ENCODE measurements around the gene ARHGAP19.

ARHGAP19 gene

DNA sequence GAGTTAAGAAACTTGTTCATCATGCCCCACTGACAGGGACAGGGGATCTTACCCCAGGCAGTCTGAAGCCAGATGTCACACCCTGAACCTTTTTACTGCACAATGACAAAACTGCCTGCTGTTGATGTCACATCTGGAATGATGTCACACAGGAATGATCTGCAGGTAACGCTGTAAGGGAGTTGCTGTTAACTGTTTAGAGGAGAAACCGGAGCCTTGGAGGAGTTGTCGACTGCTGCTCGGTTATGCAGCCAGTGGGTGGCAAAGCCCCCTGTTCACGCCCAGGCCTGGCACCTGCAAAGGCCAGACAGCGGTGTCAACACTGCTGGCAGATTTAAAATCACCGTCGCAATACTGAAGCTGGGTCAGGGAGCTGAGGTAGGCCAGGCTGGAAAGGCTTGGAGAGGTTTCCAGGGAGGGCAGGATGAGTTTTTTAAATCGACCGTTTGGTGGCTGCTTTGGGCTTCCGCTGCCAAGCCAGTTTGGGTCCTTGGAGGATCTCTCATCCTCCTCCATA lies 96.7 kb downstream of the ARHGAP19 start:
- H2BK15ac ChIP-seq (ENCODE audit: low read length): no peak overlapping the region
- WGBS, 2 donors (ENCODE audit: extremely low coverage in 2 of 2, insufficient read length in 2 of 2, insufficient replicate concordance in 1 of 2): no CpG with 5 or more reads among the region's 11 CpGs
- peak overlapping the region; percentile 14 for H3K9ac ChIP-seq (ENCODE audit: low read depth, low read length, poor library complexity)
- no peak overlapping the region for H3K27ac ChIP-seq (replicated peaks; ENCODE audit: low read length)
- H4K91ac ChIP-seq (ENCODE audit: low read depth, low read length, poor library complexity): no peak overlapping the region
- H3K18ac ChIP-seq (ENCODE audit: low read length): peak overlapping the region; percentile 66
- H3K9me3 ChIP-seq (replicated peaks in 1 of 2; ENCODE audit: control insufficient read depth in 2 of 2, insufficient read depth in 1 of 2, low read depth in 1 of 2, low read length in 2 of 2): peaks cover 0 to 5% of the 10 kb centered on the region in 2 donors
- H3K23ac ChIP-seq (ENCODE audit: low read depth, low read length, poor library complexity): no peak overlapping the region
- H3K36me3 ChIP-seq (replicated peaks in 1 of 2; ENCODE audit: control insufficient read depth in 2 of 2, insufficient read depth in 2 of 2, low read length in 2 of 2): no peaks in the 10 kb centered on the region
- peaks cover 2 to 7% of the 10 kb centered on the region in 2 donors for H3K4me1 ChIP-seq (ENCODE audit: control insufficient read depth in 2 of 2, insufficient read depth in 1 of 2, low read depth in 1 of 2, low read length in 2 of 2)
- no peak overlapping the region for H3K14ac ChIP-seq (ENCODE audit: low read length)
- H3K4me2 ChIP-seq (ENCODE audit: insufficient read depth, low read length, poor library complexity, severe bottlenecking): peak overlapping the region; percentile 75
- H2BK12ac ChIP-seq (ENCODE audit: low read length): no peak overlapping the region
- H2BK5ac ChIP-seq (ENCODE audit: low read length): no peak overlapping the region
- no peak overlapping the region for H2AK5ac ChIP-seq (ENCODE audit: low read depth, low read length)
- H3K4me3 ChIP-seq (ENCODE audit: low read length in 2 of 2): peak overlapping the region; percentile 30 to 70
- H3K4ac ChIP-seq (ENCODE audit: low read length): no peak overlapping the region
- H3K79me1 ChIP-seq (ENCODE audit: low read depth, low read length): no peaks in the 10 kb centered on the region
- H4K8ac ChIP-seq (ENCODE audit: low read depth, low read length): no peak overlapping the region
- no peak overlapping the region for H2BK120ac ChIP-seq (ENCODE audit: low read depth, low read length)
- peaks cover 5 to 54% (median 16%) of the 10 kb centered on the region in 3 experiments for H3K27me3 ChIP-seq (ENCODE audit: control insufficient read depth in 3 of 3, insufficient read depth in 3 of 3, low read depth in 1 of 3, low read length in 3 of 3)
- DNase-seq (ENCODE audit: low spot score): no peak
- H2AFZ ChIP-seq (ENCODE audit: low read length): peak overlapping the region; percentile 80

DNA sequence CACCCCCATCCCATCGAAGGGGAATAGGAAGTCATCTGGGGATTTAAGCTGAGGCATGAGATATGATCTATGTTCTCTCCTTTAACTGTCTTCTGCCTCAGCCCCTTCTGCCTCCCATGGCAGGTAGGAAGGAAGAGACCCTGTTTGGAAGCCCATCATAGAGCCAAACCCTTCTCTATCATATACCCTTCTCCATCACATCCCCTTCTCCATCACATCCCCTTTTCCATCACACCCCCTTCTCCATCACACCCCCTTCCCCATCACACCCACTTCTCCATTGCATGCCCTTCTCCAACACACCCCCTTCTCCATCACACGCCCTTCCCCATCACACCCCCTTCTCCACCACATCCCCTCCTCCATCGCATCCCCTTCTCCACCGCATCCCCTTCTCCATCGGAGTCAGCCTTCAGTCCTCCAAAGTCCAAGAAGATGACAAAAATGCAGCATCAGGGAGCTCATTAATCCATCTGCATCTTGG lies 99.4 kb downstream of the ARHGAP19 start:
- no peak overlapping the region for H2BK120ac ChIP-seq (ENCODE audit: low read depth, low read length)
- no peaks in the 10 kb centered on the region for H3K79me1 ChIP-seq (ENCODE audit: low read depth, low read length)
- H3K4ac ChIP-seq (ENCODE audit: low read length): no peak overlapping the region
- no peak overlapping the region for H2BK15ac ChIP-seq (ENCODE audit: low read length)
- no peak overlapping the region for H4K8ac ChIP-seq (ENCODE audit: low read depth, low read length)
- peaks cover 0 to 5% of the 10 kb centered on the region in 2 donors for H3K9me3 ChIP-seq (replicated peaks in 1 of 2; ENCODE audit: control insufficient read depth in 2 of 2, insufficient read depth in 1 of 2, low read depth in 1 of 2, low read length in 2 of 2)
- H3K23ac ChIP-seq (ENCODE audit: low read depth, low read length, poor library complexity): no peak overlapping the region
- no peak overlapping the region for H2BK12ac ChIP-seq (ENCODE audit: low read length)
- peaks cover 2 to 7% of the 10 kb centered on the region in 2 donors for H3K4me1 ChIP-seq (ENCODE audit: control insufficient read depth in 2 of 2, insufficient read depth in 1 of 2, low read depth in 1 of 2, low read length in 2 of 2)
- WGBS, 2 donors (ENCODE audit: extremely low coverage in 2 of 2, insufficient read length in 2 of 2, insufficient replicate concordance in 1 of 2): 100% methylated on average over 4 of the region's 5 CpGs; no CpG with 5 or more reads in 1 of the 2 donors
- no peak overlapping the region for H3K4me2 ChIP-seq (ENCODE audit: insufficient read depth, low read length, poor library complexity, severe bottlenecking)
- peaks cover 5 to 76% (median 19%) of the 10 kb centered on the region in 3 experiments for H3K27me3 ChIP-seq (ENCODE audit: control insufficient read depth in 3 of 3, insufficient read depth in 3 of 3, low read depth in 1 of 3, low read length in 3 of 3)
- no peak overlapping the region for H2AFZ ChIP-seq (ENCODE audit: low read length)
- DNase-seq (ENCODE audit: low spot score): no peak
- H3K27ac ChIP-seq (replicated peaks; ENCODE audit: low read length): no peak overlapping the region
- no peak overlapping the region for H3K14ac ChIP-seq (ENCODE audit: low read length)
- H2AK5ac ChIP-seq (ENCODE audit: low read depth, low read length): no peak overlapping the region
- H3K18ac ChIP-seq (ENCODE audit: low read length): no peak overlapping the region
- no peak overlapping the region for H2BK5ac ChIP-seq (ENCODE audit: low read length)
- H3K9ac ChIP-seq (ENCODE audit: low read depth, low read length, poor library complexity): no peak overlapping the region
- no peak overlapping the region for H4K91ac ChIP-seq (ENCODE audit: low read depth, low read length, poor library complexity)
- H3K4me3 ChIP-seq (ENCODE audit: low read length in 2 of 2): no peak overlapping the region
- no peaks in the 10 kb centered on the region for H3K36me3 ChIP-seq (replicated peaks in 1 of 2; ENCODE audit: control insufficient read depth in 2 of 2, insufficient read depth in 2 of 2, low read length in 2 of 2)

DNA sequence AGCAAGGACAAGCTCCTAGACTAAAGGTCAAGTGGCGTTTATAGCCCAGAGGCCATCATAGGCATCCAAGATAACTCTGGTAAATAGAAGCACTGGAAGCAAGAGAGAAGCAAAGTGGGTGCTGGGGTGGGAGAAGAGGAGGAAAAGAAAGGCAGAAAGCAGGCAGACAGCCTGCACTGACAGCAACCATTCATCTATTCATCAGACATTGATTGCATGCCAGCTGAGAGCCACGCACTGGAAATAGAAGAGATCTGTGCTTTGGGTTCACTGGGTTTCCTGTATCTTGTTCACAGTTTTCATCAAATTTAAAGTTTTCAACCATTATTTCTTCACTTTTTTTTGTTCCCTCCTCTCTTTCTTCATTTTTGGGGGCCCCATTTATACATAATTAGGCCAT lies 102.0 kb downstream of the ARHGAP19 start:
- H3K27me3 ChIP-seq (ENCODE audit: control insufficient read depth in 3 of 3, insufficient read depth in 3 of 3, low read depth in 1 of 3, low read length in 3 of 3): peaks cover 6 to 81% (median 26%) of the 10 kb centered on the region in 3 experiments
- H3K9me3 ChIP-seq (replicated peaks in 1 of 2; ENCODE audit: control insufficient read depth in 2 of 2, insufficient read depth in 1 of 2, low read depth in 1 of 2, low read length in 2 of 2): peaks cover 0 to 5% of the 10 kb centered on the region in 2 donors
- no peak overlapping the region for H3K4me2 ChIP-seq (ENCODE audit: insufficient read depth, low read length, poor library complexity, severe bottlenecking)
- no peak overlapping the region for H3K4me3 ChIP-seq (ENCODE audit: low read length in 2 of 2)
- DNase-seq (ENCODE audit: low spot score): no peak
- H2BK5ac ChIP-seq (ENCODE audit: low read length): no peak overlapping the region
- H3K4me1 ChIP-seq (ENCODE audit: control insufficient read depth in 2 of 2, insufficient read depth in 1 of 2, low read depth in 1 of 2, low read length in 2 of 2): peaks cover 0 to 8% of the 10 kb centered on the region in 2 donors
- H2BK120ac ChIP-seq (ENCODE audit: low read depth, low read length): no peak overlapping the region
- no peak overlapping the region for H3K18ac ChIP-seq (ENCODE audit: low read length)
- no peak overlapping the region for H2BK12ac ChIP-seq (ENCODE audit: low read length)
- no peak overlapping the region for H2AFZ ChIP-seq (ENCODE audit: low read length)
- no peak overlapping the region for H3K4ac ChIP-seq (ENCODE audit: low read length)
- no peaks in the 10 kb centered on the region for H3K36me3 ChIP-seq (replicated peaks in 1 of 2; ENCODE audit: control insufficient read depth in 2 of 2, insufficient read depth in 2 of 2, low read length in 2 of 2)
- no peak overlapping the region for H3K14ac ChIP-seq (ENCODE audit: low read length)
- H3K79me1 ChIP-seq (ENCODE audit: low read depth, low read length): no peaks in the 10 kb centered on the region
- H3K27ac ChIP-seq (replicated peaks; ENCODE audit: low read length): no peak overlapping the region
- WGBS, 2 donors (ENCODE audit: extremely low coverage in 2 of 2, insufficient read length in 2 of 2, insufficient replicate concordance in 1 of 2): no CpG with 5 or more reads among the region's 2 CpGs
- H2BK15ac ChIP-seq (ENCODE audit: low read length): no peak overlapping the region
- no peak overlapping the region for H2AK5ac ChIP-seq (ENCODE audit: low read depth, low read length)
- H4K91ac ChIP-seq (ENCODE audit: low read depth, low read length, poor library complexity): no peak overlapping the region
- H4K8ac ChIP-seq (ENCODE audit: low read depth, low read length): no peak overlapping the region
- no peak overlapping the region for H3K9ac ChIP-seq (ENCODE audit: low read depth, low read length, poor library complexity)
- H3K23ac ChIP-seq (ENCODE audit: low read depth, low read length, poor library complexity): no peak overlapping the region

DNA sequence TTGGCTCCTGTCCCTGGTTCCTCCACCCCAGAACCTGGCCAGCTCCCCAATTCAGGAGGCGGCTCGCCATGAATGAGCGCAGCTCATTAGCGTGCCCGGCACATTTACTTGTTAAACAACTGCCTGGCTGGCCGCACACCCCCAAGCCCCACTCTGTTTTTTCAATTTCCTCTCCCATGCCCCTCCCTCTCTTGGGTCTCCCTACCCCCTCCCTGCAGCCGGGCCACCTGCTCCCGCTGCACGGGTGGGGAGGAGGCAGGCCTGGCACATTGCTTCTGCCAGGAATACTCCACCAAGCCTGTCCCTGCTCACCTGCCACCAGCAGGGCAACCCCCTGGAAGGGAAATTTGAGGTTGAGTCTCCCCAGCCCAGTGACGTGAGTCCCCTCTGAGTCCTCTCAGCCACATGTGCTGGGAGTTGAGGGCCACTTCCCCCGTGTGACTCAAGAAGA lies 104.2 kb downstream of the ARHGAP19 start:
- Histone ChIP-seq H2BK12ac (ENCODE audit: low read length) (no peak overlapping the region), H2BK15ac (ENCODE audit: low read length) (no peak overlapping the region), H3K4me2 (ENCODE audit: insufficient read depth, low read length, poor library complexity, severe bottlenecking) (no peak overlapping the region), H2BK5ac (ENCODE audit: low read length) (no peak overlapping the region), H3K27ac (replicated peaks; ENCODE audit: low read length) (no peak overlapping the region), H3K4ac (ENCODE audit: low read length) (no peak overlapping the region), H4K8ac (ENCODE audit: low read depth, low read length) (no peak overlapping the region), H4K91ac (ENCODE audit: low read depth, low read length, poor library complexity) (no peak overlapping the region), H2AFZ (ENCODE audit: low read length) (no peak overlapping the region), H3K9ac (ENCODE audit: low read depth, low read length, poor library complexity) (peak overlapping the region; percentile 24), H3K27me3 (ENCODE audit: control insufficient read depth in 3 of 3, insufficient read depth in 3 of 3, low read depth in 1 of 3, low read length in 3 of 3) (peaks cover 12 to 89% (median 47%) of the 10 kb centered on the region in 3 experiments), H3K9me3 (replicated peaks in 1 of 2; ENCODE audit: control insufficient read depth in 2 of 2, insufficient read depth in 1 of 2, low read depth in 1 of 2, low read length in 2 of 2) (peaks cover 0 to 5% of the 10 kb centered on the region in 2 donors), H3K79me1 (ENCODE audit: low read depth, low read length) (no peaks in the 10 kb centered on the region), H2AK5ac (ENCODE audit: low read depth, low read length) (peak overlapping the region; percentile 15), H3K4me3 (ENCODE audit: low read length in 2 of 2) (no peak overlapping the region), H3K23ac (ENCODE audit: low read depth, low read length, poor library complexity) (no peak overlapping the region), H2BK120ac (ENCODE audit: low read depth, low read length) (no peak overlapping the region), H3K36me3 (replicated peaks in 1 of 2; ENCODE audit: control insufficient read depth in 2 of 2, insufficient read depth in 2 of 2, low read length in 2 of 2) (no peaks in the 10 kb centered on the region), H3K4me1 (ENCODE audit: control insufficient read depth in 2 of 2, insufficient read depth in 1 of 2, low read depth in 1 of 2, low read length in 2 of 2) (peaks cover 3 to 26% of the 10 kb centered on the region in 2 donors), H3K18ac (ENCODE audit: low read length) (no peak overlapping the region), H3K14ac (ENCODE audit: low read length) (no peak overlapping the region)
- DNase-seq (ENCODE audit: low spot score): no peak
- no CpG with 5 or more reads among the region's 11 CpGs for WGBS, 2 donors (ENCODE audit: extremely low coverage in 2 of 2, insufficient read length in 2 of 2, insufficient replicate concordance in 1 of 2)

All from neuronal stem cell (in vitro differentiated cells).